GM21723 (cell line): Measurements from ENCODE around the gene ATP5PB.

Experiments used
- ATAC-seq: cut with Tn5 transposase; IDR thresholded peaks from one replicate; pipeline ENCODE4 v1.9.1; 2021; ENCODE audit warnings: mild to moderate bottlenecking, moderate library complexity; ENCODE audit not compliant: unreplicated experiment

Gene ATP5PB

DNA sequence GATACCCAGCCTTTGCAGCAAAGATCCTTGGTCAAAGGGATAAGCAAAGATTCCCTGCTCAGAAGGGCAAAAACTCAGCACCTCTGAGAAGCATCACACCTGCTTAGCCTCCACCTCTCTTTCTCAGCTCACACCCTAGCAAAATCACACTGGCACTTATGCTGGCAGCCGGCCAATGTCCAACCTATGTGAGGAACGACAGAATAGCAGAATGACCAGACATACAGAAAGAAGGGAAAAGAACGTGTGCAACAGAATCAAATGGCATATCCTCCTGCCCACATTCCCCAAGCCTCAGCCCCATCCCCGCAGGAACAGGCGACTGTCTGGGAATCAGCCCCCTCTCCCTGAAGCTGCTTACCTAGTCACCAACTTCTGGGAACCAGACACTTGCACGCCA, 54.8 kb downstream of the ATP5PB start:
- ATAC-seq = no peak

GRCh38 chr1:111505641-111506119, 56.4 kb downstream of the ATP5PB start:
- peak; percentile 63 for ATAC-seq

DNA sequence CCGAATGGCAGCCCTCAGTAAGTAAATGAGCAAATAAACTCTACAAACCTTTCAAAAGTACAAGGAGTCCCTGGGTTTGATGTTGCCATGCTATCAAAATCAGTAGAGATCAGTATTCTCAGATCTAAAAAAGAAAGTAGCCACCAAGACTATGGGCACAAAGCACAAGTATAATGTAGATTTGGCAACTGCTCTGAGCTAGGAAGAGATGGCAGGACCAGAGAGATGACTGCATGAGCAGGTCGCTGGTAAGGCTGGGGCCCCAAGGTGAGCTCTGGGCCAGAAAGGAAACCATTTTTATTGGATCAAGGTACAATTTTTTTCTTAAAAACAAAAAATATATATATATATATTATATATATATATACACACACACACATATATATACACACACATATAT, 57.3 kb downstream of the ATP5PB start:
- ATAC-seq = no peak

GRCh38 chr1:111507411-111508201, 58.3 kb downstream of the ATP5PB start:
- ATAC-seq = peak; percentile 47

DNA sequence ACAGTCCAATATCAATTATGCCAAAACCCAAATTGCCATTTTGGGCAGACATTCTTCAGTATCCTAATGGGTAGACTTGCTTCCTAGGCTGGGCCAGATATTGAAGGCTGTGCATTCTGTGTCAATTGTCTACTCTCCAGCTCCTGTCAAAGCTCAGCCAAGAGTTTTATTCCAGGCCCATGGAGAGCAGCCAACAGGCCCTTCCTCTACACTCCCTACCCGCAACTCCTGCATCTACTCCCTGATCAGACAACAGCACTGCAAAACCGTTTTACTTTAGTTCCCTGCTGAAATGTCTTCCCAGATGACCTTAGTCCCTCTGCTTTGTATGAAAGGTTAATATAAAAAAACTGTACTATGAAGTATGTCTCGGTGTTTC, 60.7 kb downstream of the ATP5PB start:
- no peak for ATAC-seq

DNA sequence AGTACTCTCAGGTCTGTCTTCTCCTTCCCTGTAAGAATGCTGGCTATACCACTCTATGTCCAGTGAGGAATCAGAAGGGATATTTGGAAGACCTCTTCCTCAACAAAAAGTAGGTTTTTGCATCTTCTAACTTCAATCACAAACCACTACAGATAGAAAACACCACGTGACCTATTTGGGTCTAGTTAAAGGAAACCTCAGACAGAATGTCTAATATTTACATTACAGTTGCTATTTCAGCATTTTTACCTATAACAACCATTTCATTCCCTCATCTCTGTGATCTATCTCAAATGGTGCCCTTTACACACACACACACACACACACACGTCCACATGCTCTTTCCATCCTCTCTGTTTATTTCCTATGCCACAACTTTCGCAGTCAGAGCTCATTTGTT, 62.1 kb downstream of the ATP5PB start:
- ATAC-seq = no peak
